NCI-H128 (cell line): Measurements from ENCODE around the gene PPFIA1.

Experiments
- DNase-seq: peaks from one replicate; lab custom pipeline; 2025; ENCODE audit not compliant: unreplicated experiment; lab: John Stamatoyannopoulos, UW

Gene PPFIA1

GRCh38 chr11:70270104-70270876 is at the start of gene PPFIA1:
Gene PPFIA1 (plus strand): TSS chr11:70270690. CDS start chr11:70272173, 1,483 bp downstream.
- peak; percentile 91 for DNase-seq

- DNase-seq = no peak
These were observed 49.6 kb upstream of the PPFIA1 start for GRCh38 chr11:70220920-70221319.

- no peak for DNase-seq
These were observed 44.8 kb upstream of the PPFIA1 start for GRCh38 chr11:70225681-70226177.

GRCh38 chr11:70226183-70226582 is 44.3 kb upstream of the PPFIA1 start:
- no peak for DNase-seq

- DNase-seq = no peak
These were observed 43.5 kb upstream of the PPFIA1 start for GRCh38 chr11:70226967-70227366.

GRCh38 chr11:70229737-70230136 is 40.8 kb upstream of the PPFIA1 start:
- DNase-seq = no peak

- DNase-seq = no peak
These were observed 40.2 kb upstream of the PPFIA1 start for GRCh38 chr11:70230151-70230839.

GRCh38 chr11:70230840-70231710 is 39.4 kb upstream of the PPFIA1 start:
- DNase-seq = no peak

GRCh38 chr11:70233034-70233433 is 37.5 kb upstream of the PPFIA1 start:
- no peak for DNase-seq

- no peak for DNase-seq
These were observed 37.0 kb upstream of the PPFIA1 start for GRCh38 chr11:70233511-70233934.

GRCh38 chr11:70233962-70234361 is 36.5 kb upstream of the PPFIA1 start:
- no peak for DNase-seq

- no peak for DNase-seq
These were observed 30.2 kb upstream of the PPFIA1 start for GRCh38 chr11:70240337-70240736.

- no peak for DNase-seq
These were observed 28.8 kb upstream of the PPFIA1 start for GRCh38 chr11:70241709-70242108.

GRCh38 chr11:70242885-70243284 is 27.6 kb upstream of the PPFIA1 start:
- no peak for DNase-seq

- DNase-seq = no peak
These were observed 26.4 kb upstream of the PPFIA1 start for GRCh38 chr11:70243912-70244652.

- no peak for DNase-seq
These were observed 25.8 kb upstream of the PPFIA1 start for GRCh38 chr11:70244698-70245097.

- DNase-seq = no peak
These were observed 24.3 kb upstream of the PPFIA1 start for GRCh38 chr11:70246196-70246595.

GRCh38 chr11:70247042-70247709 is 23.3 kb upstream of the PPFIA1 start:
- DNase-seq = no peak

- no peak for DNase-seq
These were observed 22.8 kb upstream of the PPFIA1 start for GRCh38 chr11:70247710-70248072.
